Lower lobe of right lung (tissue), 2 donors: ENCODE results near the gene NT5C2. TPM values are rescaled to one million over a fixed set of nuclear protein-coding genes. Genes with fewer than 3 reads are reported as not detected.
A peak's percentile ranks its signal among the peaks of the same experiment; 100 is the strongest.

Experiments
- ATAC-seq, 2 donors: fragments of 200-7000 bp; cut with Tn5 transposase; one replicate each; pipeline ENCODE4 v1.9.1; 2020 to 2022; ENCODE audit warnings: mild to moderate bottlenecking in 2 of 2, moderate library complexity in 2 of 2
- DNase-seq: peaks from one replicate; pipeline ENCODE4 v3.0.0-alpha.2; 2020
- H3K27ac ChIP-seq: fragments of 200-600 bp; one replicate; pipeline ENCODE4 v1.8.0; 2022
- H3K27me3 ChIP-seq: fragments of 200-600 bp; one replicate; pipeline ENCODE4 v1.8.0; 2022; ENCODE audit warnings: low read depth
- H3K36me3 ChIP-seq: fragments of 200-600 bp; one replicate; pipeline ENCODE4 v1.8.0; 2022; ENCODE audit warnings: mild to moderate bottlenecking
- H3K4me1 ChIP-seq: fragments of 200-600 bp; one replicate; pipeline ENCODE4 v1.8.0; 2022
- H3K4me3 ChIP-seq: fragments of 200-600 bp; one replicate; pipeline ENCODE4 v1.8.0; 2022; ENCODE audit warnings: mild to moderate bottlenecking
- H3K9me3 ChIP-seq: fragments of 200-600 bp; one replicate; pipeline ENCODE4 v1.8.0; 2022
- intact Hi-C: fragments of 100-400 bp; cut with DNase I; formaldehyde crosslinking; loops from one replicate; pipeline ENCODE4 v1.11.0; 2022
- long read RNA-seq: library from polyadenylated mRNA; unstranded; transcript quantifications from one replicate; pipeline ENCODE4 v2.0.0, GENCODE V29; 2021
- total RNA-seq: library from RNA; stranded (reverse); fragmentation: NEBNext Ultra II Directional; extraction: Animal tissue kit (Norgen Biotek cat#: 25700); gene quantifications from one replicate; pipeline ENCODE4 v1.2.1, GENCODE V29; 2021
- TF ChIP-seq, protein P1 (sequence below): fragments of 200-600 bp; IDR thresholded peaks from one replicate; pipeline ENCODE4 v1.8.0; 2022; ENCODE audit warnings: antibody characterized with exemption, mild to moderate bottlenecking
- donor health status: DM: no; HTN: yes; CAD: no; lungs with severe emphysema.

The NT5C2 gene
- total RNA-seq: 105 TPM
- long read RNA-seq, transcript NT5C2-201 (18 exons, 3,435 nt): major isoform, 10 of 78 reads
- long read RNA-seq, partial matches to known transcripts: 13 of 78 reads
- long read RNA-seq, other reads (novel, unspliced or antisense): 52 of 78 reads

DNA sequence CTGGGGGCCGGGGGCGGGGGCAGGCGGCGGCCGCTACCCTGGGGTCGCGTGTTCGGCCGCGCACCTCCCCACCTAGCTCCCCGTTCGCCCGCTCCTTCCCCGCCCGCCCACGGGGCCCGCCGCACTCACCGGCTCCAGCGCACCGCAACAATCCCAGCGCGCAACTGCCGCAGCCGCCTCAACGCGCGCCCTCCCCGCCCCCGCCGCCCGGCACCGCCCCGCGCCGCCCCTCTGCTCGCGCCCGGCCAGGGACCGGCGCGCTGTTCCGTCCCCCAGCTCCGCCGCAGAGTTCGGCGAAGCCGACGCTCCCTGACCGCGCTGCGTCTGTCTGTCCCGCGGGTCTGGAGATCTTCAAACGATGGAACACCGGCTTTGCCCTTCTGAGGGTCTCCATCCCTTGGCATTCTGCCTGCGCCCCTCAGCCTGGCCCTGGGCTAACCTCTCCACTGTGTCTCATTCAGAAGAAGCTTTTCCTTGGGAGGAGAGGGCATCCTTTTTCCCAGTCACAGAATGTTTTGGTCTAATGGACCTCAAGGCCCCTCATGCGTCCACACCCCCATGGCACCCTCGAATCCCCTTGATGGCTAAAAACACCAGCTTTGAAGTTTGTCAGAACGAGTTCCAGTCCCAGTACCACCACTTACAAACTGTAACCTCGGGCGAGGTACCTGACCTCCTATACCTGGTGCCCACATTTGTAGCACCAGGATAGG, at the start of gene NT5C2:
Gene NT5C2 (minus strand): TSS at position 166 of the 713 bp plus-strand sequence. CDS start 18,314 bp downstream, outside the sequence.
- Histone ChIP-seq H3K4me1 (peaks cover 66% of the 10 kb centered on the region), H3K4me3 (peak within 1 kb of the TSS; percentile 79), H3K27ac (peak within 1 kb of the TSS; percentile 98), H3K9me3 (no peaks in the 10 kb centered on the region), H3K36me3 (peaks cover under 1% of the 10 kb centered on the region), H3K27me3 (no peaks in the 10 kb centered on the region)
- peak; percentile 88 for DNase-seq
- TF ChIP-seq, protein P1, sequence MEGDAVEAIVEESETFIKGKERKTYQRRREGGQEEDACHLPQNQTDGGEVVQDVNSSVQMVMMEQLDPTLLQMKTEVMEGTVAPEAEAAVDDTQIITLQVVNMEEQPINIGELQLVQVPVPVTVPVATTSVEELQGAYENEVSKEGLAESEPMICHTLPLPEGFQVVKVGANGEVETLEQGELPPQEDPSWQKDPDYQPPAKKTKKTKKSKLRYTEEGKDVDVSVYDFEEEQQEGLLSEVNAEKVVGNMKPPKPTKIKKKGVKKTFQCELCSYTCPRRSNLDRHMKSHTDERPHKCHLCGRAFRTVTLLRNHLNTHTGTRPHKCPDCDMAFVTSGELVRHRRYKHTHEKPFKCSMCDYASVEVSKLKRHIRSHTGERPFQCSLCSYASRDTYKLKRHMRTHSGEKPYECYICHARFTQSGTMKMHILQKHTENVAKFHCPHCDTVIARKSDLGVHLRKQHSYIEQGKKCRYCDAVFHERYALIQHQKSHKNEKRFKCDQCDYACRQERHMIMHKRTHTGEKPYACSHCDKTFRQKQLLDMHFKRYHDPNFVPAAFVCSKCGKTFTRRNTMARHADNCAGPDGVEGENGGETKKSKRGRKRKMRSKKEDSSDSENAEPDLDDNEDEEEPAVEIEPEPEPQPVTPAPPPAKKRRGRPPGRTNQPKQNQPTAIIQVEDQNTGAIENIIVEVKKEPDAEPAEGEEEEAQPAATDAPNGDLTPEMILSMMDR: no peak
- intact Hi-C loops: no loop called here
- ATAC-seq: peak; percentile 97

DNA sequence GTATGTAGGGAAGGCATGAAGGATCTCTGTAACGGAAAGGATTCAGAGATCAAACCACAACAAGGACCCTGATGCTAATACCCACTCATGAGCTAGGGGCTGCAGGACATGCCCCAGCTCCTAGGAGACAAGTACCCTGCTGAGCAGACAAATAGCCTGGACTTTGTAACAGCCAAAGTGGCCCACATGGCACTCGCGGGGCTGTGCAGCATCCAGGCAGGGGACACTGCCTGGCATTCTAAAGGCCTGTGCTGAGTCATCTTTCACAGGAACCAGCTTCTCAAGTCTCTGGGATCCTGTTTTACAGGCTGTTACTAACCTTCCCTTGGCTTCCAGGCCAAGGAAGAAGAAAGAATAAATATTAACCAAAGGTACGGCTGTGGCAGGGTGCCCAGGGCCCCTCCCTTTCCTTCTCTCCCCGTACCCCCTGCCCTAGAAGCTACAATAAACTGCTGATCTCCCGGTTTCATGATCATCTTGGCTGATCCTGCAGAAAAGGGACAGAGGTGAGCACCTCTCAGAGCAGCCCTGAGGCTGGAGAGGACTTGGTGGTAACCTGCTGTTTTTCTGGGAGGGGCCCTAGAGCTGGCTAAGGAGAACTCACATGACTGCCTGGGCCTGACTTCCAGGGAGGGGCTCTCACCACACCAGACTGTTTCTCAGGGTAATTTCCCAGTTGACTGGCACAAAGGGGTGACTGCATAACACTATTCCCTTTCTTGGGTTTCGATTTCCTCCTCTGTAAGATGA, 48.4 kb upstream of the NT5C2 start:
- Histone ChIP-seq H3K27me3 (no peaks in the 10 kb centered on the region), H3K36me3 (no peaks in the 10 kb centered on the region), H3K4me3 (no peak overlapping the region), H3K9me3 (no peaks in the 10 kb centered on the region), H3K27ac (peak overlapping the region; percentile 64), H3K4me1 (peaks cover 39% of the 10 kb centered on the region)
- DNase-seq (peak; percentile 73), ATAC-seq (peak; percentile 89 to 92)
- TF ChIP-seq, protein P1: no peak
- intact Hi-C loops: loop anchor here (10.0 kb wide), 1 partner anchor 327 kb away; the partner anchor contains the start of gene CNNM2

DNA sequence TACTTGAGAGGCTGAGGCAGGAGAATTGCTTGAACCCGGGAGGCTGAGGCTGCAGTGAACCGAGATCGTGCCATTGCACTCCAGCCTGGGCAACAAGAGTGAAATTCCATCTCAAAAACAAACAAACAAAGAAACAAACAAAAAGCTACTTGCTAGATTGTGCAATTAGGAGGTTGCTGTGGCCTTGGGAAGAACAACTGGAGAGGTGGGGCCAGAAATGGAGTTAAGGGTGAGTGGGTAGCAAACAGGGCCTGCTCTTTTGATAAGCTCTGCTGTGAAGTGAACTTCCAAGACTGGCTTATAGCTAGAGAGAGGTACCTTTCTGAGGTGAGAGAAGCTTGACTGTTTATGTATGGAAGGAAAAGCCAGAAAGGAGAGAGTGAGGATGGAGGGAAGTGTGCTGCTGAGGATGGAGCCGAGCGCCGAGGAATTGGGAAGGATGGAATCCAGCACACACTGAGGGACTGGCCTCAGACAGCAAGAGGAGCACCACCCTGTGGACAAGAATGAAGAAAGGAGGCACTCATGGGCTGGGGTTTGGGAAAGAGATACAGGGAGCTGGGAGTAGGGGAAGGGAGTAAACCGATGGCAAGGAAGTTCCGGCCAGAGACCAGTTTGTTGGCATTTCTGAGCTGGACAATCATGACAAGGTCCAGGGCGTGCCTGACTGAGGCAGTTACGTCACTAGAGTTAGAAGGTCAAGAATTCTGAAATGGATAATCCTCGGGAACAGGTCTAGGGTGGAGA, 45.6 kb upstream of the NT5C2 start:
- Histone ChIP-seq H3K4me1 (peaks cover 39% of the 10 kb centered on the region), H3K4me3 (no peak overlapping the region), H3K9me3 (no peaks in the 10 kb centered on the region), H3K27me3 (no peaks in the 10 kb centered on the region), H3K27ac (peak overlapping the region; percentile 54), H3K36me3 (no peaks in the 10 kb centered on the region)
- ATAC-seq (peak; percentile 52 to 54), DNase-seq (peak; percentile 52)
- TF ChIP-seq, protein P1: no peak
- intact Hi-C loops: no loop called here

DNA sequence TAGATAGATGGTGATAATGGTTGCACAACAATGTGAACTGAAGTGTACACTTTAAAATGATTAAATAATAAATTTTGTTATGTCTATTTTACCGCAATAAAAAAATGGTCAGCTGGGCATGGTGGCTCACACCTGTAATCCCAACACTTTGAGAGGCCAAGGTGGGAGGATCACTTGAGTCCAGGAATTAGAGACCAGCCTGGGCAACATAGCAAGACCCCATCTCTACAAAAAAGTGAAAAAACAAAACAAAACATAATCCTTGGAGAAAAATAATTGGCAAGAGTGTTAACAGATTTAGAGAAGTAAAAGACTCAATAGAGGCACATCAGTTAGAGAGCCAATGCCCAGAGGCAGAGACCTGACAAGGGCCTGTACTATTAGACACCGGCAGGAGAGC, 42.7 kb upstream of the NT5C2 start:
- ATAC-seq (no peak), DNase-seq (no peak)
- H3K27ac ChIP-seq: no peak overlapping the region
- no peaks in the 10 kb centered on the region for H3K36me3 ChIP-seq
- H3K4me1 ChIP-seq: peaks cover 41% of the 10 kb centered on the region
- no peaks in the 10 kb centered on the region for H3K27me3 ChIP-seq
- H3K9me3 ChIP-seq: no peaks in the 10 kb centered on the region
- no peak overlapping the region for H3K4me3 ChIP-seq
- intact Hi-C loops: no loop called here
- TF ChIP-seq, protein P1: no peak
